K562 (cell line): ENCODE data around the gene TTC27. TPM values are rescaled to one million over a fixed set of nuclear protein-coding genes. Genes with fewer than 3 reads are reported as not detected.
A peak's percentile ranks its signal among the peaks of the same experiment; 100 is the strongest.

Source experiments
- CBFA2T2 ChIP-seq: fragments of 450-650 bp; conservative IDR thresholded peaks from 2 replicates; pipeline ENCODE4 v1.6.1; 2017; ENCODE audit warnings: mild to moderate bottlenecking
- CBX3 ChIP-seq, 2 experiments: IDR thresholded peaks; 1 replicate in 1 of 2; 2 replicates in 1 of 2; pipeline ENCODE4 v1.6.1; 2012; ENCODE audit warnings: inconsistent platforms in 2 of 2, low read length in 2 of 2, borderline replicate concordance in 1 of 2, control low read depth in 1 of 2
- ETV1 ChIP-seq: fragments of 450-650 bp; conservative IDR thresholded peaks from 2 replicates; pipeline ENCODE4 v1.6.1; 2016; ENCODE audit warnings: missing genetic modification characterization, control low read depth, low read depth, missing compliant biosample characterization
- ETV5 ChIP-seq: sonication (generic); formaldehyde crosslinking; IDR thresholded peaks from 2 replicates; pipeline ENCODE4 v1.4.0; 2020; ENCODE audit warnings: low read depth, mild to moderate bottlenecking, missing genetic modification reagents
- FOXK2 ChIP-seq, 2 experiments: fragments of 450-650 bp; IDR thresholded peaks in 1 of 2; conservative IDR thresholded peaks in 1 of 2; 2 replicates each; pipeline ENCODE4 v1.6.1; 2016; ENCODE audit warnings: low read depth in 2 of 2, mild to moderate bottlenecking in 1 of 2
- HNRNPH1 ChIP-seq: fragments of 200-400 bp; formaldehyde crosslinking; optimal IDR thresholded peaks from 2 replicates; pipeline ENCODE3; 2017; ENCODE audit warnings: low read depth, mild to moderate bottlenecking, low read length, moderate library complexity
- ZBTB11 ChIP-seq, 3 experiments: fragments of 200-800 bp in 1 of 3; fragments of 250-450 bp in 1 of 3; fragments of 450-650 bp in 1 of 3; sonication (Bioruptor Pico) in 1 of 3; sonication (Bioruptor generic) in 1 of 3; formaldehyde crosslinking in 1 of 3; IDR thresholded peaks; 2 replicates each; pipeline versions ENCODE4 v1.6.1 to v1.8.0; 2016 to 2022; ENCODE audit warnings: mild to moderate bottlenecking in 2 of 3, missing genetic modification characterization in 2 of 3, missing compliant biosample characterization in 1 of 3, moderate library complexity in 1 of 3
- ZBTB9 ChIP-seq: fragments of 450-650 bp; formaldehyde crosslinking; IDR thresholded peaks from 2 replicates; pipeline ENCODE4 v1.4.0; 2020; ENCODE audit warnings: mild to moderate bottlenecking, moderate library complexity
- ZNF384 ChIP-seq: IDR thresholded peaks from 2 replicates; pipeline ENCODE4 v1.6.1; 2012; ENCODE audit warnings: low read depth, low read length, improper control_type of control experiment
- ZNF444 ChIP-seq: fragments of 250-450 bp; sonication (Bioruptor Pico); IDR thresholded peaks from 2 replicates; pipeline ENCODE4 v1.4.0; 2020; ENCODE audit warnings: mild to moderate bottlenecking, moderate library complexity
- ZNF512 ChIP-seq: IDR thresholded peaks from 2 replicates; pipeline ENCODE4 v1.6.1; 2016; ENCODE audit warnings: missing genetic modification characterization, missing compliant biosample characterization
- ZNF584 ChIP-seq: fragments of 200-800 bp; sonication (Bioruptor generic); IDR thresholded peaks from 2 replicates; pipeline ENCODE4 v1.6.1; 2016; ENCODE audit warnings: low read depth, mild to moderate bottlenecking, missing genetic modification characterization, missing compliant biosample characterization
- ZNF740 ChIP-seq, 3 experiments: fragments of 200-800 bp in 1 of 3; sonication (Bioruptor generic) in 1 of 3; sonication (generic) in 1 of 3; formaldehyde crosslinking in 1 of 3; IDR thresholded peaks; 2 replicates each; pipeline versions ENCODE4 v1.6.1 to v1.8.0; 2016 to 2022; ENCODE audit warnings: mild to moderate bottlenecking in 2 of 3, missing compliant biosample characterization in 2 of 3, missing genetic modification characterization in 2 of 3, missing genetic modification reagents in 1 of 3
- polyA plus RNA-seq, 8 experiments: library from polyadenylated mRNA; depleted of rRNA in 4 of 8; stranded (reverse) in 5 of 8; unstranded in 3 of 8; fragments of >200 nt; fragmentation: Nextera tagmentation in 2 of 8; fragmentation: Illumina TruSeq in 1 of 8; extraction: Ambion mirVana in 2 of 8; extraction: Trizol in 1 of 8; gene quantifications; 2 replicates each; pipeline versions ENCODE4 v1.2.1 to v1.2.3, GENCODE V29; 2011 to 2014; ENCODE audit warnings: inconsistent platforms in 1 of 8, missing spikeins in 1 of 8
- total RNA-seq, 7 experiments: library from RNA; depleted of rRNA in 6 of 7; stranded (reverse); fragments of >200 nt in 6 of 7; fragmentation: Illumina TruSeq in 2 of 7; extraction: Trizol in 2 of 7; gene quantifications; 2 replicates each; pipeline versions ENCODE4 v1.2.1 to v1.2.3, GENCODE V29; 2011 to 2021; ENCODE audit warnings: low replicate concordance in 1 of 7

Gene TTC27
- total and polyA plus RNA-seq, 9 of the 15 experiments (the other 6 are each of a cell fraction or from before 2014, with no cell fraction given) = 44.3 to 93.4 (median 57.3) TPM

GRCh38 chr2:32611366-32611765 lies 16.5 kb upstream of the TTC27 start (continued):
- TF ChIP-seq ZBTB11 (CRISPR knock-in tag; IDR thresholded peaks at IDR 0.05) (no peak), HNRNPH1 (no peak), ZBTB9 (CRISPR knock-in tag) (no peak), ZNF444 (CRISPR knock-in tag) (no peak), ZNF584 (no peak), ETV5 (CRISPR knock-in tag) (no peak), ZNF512 (tag) (no peak), FOXK2 (conservative IDR thresholded peaks at IDR 0.05 in 1 of 2, IDR thresholded peaks at IDR 0.05 in 1 of 2; ENCODE audit: low read depth in 2 of 2) (no peak), ETV1 (tag) (no peak), CBFA2T2 (0 out of 2 replicates have a peak, but pooled peaks have one; percentile 15), ZNF384 (no peak), ZNF740 (CRISPR knock-in tag; IDR thresholded peaks at IDR 0.05) (no peak), ZNF740 (tag; IDR thresholded peaks at IDR 0.05) (no peak), CBX3 (IDR thresholded peaks at IDR 0.05; ENCODE audit: borderline replicate concordance in 1 of 2, low read length in 2 of 2) (no peak)
